HG02678 (cell line): ENCODE measurements around the gene SIGLEC14.
A peak's percentile ranks its signal among the peaks of the same experiment; 100 is the strongest.

Experiments
- ATAC-seq: cut with Tn5 transposase; IDR thresholded peaks from one replicate; pipeline ENCODE4 v1.9.1; 2021; ENCODE audit warnings: mild to moderate bottlenecking, moderate library complexity; ENCODE audit not compliant: unreplicated experiment

Gene SIGLEC14

GRCh38 chr19:51626675-51627074 lies 19.9 kb downstream of the SIGLEC14 start:
- no peak for ATAC-seq

- ATAC-seq = no peak
These were observed 25.4 kb downstream of the SIGLEC14 start for GRCh38 chr19:51621178-51621577.

- no peak for ATAC-seq
These were observed 30.6 kb downstream of the SIGLEC14 start for GRCh38 chr19:51615991-51616390.

DNA sequence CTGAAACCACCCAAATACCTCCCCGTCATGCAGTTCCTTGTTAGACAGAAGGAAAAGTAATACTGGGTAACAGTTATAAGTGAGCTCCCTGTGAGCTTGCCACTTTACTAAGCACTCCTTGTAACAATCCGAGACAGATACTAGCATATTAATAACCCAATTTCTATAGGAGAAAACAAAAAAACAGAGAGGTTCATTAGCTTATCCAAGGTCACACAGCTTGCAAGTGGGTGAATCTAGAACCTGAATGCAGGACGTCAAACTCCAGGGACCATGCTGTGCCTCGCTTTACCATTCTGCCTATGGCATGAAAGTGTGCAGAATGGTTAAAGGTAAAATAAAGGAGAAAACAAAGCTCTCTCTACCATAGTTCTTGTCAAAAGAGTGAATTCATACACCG lies 31.8 kb downstream of the SIGLEC14 start:
- ATAC-seq = no peak

DNA sequence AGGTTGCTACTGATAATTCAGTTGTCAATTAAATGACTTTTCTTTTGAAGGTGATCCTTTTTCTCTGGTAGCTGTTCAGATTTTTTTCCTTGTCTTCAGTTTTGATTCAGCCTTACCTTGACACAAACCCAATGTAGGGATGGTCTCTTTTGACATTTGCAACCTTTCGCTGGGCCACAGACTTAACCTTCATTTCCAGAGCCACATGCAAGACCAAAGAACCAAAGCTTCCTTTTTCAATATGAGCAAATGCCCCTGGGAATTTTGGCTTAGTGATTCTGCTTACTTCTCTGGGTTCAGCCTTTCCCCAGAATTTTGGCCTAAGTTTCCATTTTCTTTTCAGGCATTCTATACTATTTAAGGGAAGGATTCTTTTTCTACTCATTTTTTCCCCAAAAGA lies 36.0 kb downstream of the SIGLEC14 start:
- no peak for ATAC-seq

DNA sequence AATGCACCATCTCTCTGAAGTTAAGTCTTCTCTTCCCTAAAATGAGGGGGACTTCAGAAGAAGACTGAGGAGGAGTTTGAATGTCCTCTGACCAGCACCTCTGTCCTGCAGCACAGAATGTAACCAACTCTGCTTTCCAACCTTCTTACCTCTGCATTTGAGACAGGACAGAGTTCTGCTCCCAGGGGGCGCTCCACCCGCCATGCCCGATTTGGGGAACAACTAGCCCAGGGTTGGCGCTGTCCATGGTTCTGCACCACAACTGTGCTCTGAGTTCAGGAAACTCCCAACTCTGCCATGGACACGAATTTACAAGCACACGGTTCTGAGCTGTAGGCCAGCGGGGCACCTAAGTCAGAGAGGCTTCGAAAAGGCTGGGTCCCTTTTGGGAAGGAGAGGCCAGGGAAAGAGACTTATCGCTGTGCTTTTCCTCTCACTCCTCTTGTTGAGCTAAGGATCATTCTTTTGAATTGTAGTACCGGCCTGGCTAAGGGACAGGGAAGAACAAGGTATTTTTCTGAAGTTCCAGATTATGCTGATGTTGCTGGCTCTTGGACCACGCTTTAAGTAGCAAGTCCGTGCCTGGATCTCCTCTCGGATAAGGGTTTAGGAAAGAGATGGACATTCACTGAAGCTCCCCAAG lies 38.6 kb downstream of the SIGLEC14 start:
- no peak for ATAC-seq

DNA sequence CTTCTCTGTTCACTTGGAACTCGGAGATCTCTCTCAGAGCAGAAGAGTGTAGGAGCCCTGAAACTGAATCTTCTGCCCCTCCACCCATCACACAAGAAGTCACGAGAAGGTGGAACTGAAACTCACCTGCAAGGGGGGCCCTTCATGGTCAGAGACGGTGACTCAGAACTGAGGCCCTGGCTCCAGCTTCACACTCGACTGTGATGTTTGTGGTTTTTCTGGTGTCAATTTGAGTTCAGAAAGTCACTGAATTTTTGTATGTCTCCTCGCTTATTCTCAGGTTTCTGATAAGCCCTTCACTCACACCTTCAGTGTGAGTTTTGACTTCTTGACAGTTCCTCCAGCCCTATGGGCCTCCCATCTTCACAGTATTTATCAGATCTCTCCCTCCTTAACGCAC lies 39.5 kb downstream of the SIGLEC14 start:
- ATAC-seq = peak; percentile 95

- no peak for ATAC-seq
These were observed 44.3 kb downstream of the SIGLEC14 start for GRCh38 chr19:51602189-51602854.

- ATAC-seq = no peak
These were observed 45.6 kb downstream of the SIGLEC14 start for GRCh38 chr19:51600940-51601580.

DNA sequence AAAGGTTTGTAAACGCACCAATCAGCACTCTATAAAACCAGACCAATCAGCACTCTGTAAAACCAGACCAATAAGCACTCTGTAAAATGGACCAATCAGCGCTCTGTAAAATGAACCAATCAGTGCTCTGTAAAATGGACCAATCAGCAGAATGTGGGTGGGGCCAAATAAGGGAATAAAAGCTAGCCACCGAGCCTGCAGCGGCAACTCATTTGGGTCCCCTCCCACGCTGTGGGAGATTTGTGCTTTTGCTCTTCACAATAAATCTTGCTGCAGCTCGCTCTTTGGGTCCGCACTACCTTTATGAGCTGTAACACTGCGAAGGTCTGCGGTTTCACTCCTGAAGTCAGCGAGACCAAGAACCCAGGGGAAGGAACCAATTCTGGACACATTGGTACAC lies 47.5 kb downstream of the SIGLEC14 start:
- no peak for ATAC-seq

DNA sequence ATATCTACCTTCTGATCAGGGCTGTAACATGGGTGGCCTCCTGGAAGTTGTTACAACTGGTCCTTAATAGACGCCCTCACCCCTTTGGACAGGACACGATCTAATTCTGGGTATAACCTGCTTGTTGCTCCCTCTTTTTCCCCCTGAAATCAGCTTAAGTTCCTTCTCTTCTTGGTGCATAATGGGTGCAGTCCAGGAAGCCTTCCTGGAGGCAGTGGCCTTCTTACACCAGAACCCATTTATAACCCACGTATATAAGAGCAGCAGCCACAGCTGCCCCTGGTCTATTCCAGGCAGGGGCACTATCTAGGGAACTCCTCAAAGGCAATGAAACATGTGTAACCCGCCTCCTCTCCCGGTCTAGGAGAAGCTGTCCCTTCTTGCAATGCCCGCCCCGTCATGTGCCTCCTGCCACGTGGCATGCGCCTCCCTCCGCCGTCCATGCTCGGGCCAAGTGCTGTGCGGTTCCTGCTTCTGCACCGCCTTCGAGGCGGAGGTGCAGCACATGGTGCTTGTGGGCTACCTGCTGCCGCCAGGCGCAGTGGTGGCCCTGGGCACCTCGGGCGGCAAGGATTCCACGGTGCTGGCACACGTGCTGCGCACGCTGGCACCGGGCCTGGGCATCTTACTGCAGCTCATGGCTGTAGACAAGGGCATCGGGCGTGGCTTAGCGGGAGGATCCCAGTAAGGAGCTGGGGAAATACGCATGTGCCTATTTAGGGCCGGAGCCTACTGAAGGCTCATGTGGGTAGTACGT lies 48.3 kb downstream of the SIGLEC14 start:
- no peak for ATAC-seq

GRCh38 chr19:51595190-51596175 lies 51.1 kb downstream of the SIGLEC14 start:
- no peak for ATAC-seq

- ATAC-seq = no peak
These were observed 51.9 kb downstream of the SIGLEC14 start for GRCh38 chr19:51594774-51595109.

DNA sequence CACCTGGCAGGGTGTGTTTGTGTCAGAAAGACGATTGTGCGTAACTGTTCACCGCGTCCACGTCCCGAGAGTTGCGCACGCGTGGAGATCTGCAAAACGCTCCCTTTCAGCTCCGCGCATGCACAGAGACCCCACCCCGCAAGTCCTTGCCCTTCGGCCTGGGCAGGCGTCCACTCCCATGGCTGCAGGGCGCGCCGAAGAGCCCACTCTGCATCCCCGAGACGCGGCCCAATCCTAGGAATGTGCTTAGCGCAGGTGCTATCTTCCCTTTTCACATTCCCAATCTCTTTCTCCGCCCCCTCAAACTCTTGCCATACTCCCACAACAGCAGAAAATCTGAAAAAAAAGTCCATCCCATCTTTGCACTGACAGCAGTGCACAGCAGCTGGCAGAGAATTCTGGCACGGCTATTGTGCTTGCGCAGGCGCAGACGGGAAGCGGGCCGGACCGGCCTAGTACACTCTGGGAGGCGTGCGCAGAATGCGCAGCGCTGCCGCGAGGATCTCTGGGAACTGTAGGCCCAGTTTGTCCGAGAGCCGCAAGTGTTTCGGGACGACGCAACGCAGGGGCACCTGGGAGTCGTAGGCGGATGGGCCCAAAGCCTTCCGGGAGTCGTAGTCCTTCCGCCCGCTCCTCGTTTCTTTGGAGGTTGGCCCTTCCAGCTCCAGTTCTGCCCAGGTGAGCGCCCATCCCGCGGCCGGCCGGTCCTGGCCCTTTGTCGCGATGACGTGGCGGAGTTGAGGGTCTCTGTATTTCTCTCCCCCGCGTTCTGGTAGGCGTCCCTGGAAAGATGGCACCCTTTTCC lies 52.5 kb downstream of the SIGLEC14 start:
- ATAC-seq = peak; percentile 100

GRCh38 chr19:51593138-51593890 lies 53.3 kb downstream of the SIGLEC14 start:
- no peak for ATAC-seq
